GM18508 (cell line): ENCODE data around the gene PCK1.

Experiments
- ATAC-seq: cut with Tn5 transposase; IDR thresholded peaks from one replicate; pipeline ENCODE4 v1.9.1; 2021; ENCODE audit warnings: moderate number of reproducible peaks; ENCODE audit not compliant: insufficient read depth, unreplicated experiment

Gene PCK1

GRCh38 chr20:57559289-57559634 lies 1.6 kb upstream of the PCK1 start:
- ATAC-seq: no peak

GRCh38 chr20:57559658-57560553 lies 1.0 kb upstream of the PCK1 start:
- ATAC-seq: no peak

GRCh38 chr20:57561356-57562279 lies 708 bp downstream of the PCK1 start:
- ATAC-seq: no peak

- ATAC-seq: no peak
Measured at GRCh38 chr20:57562541-57563465, 1.9 kb downstream of the PCK1 start.

- ATAC-seq: no peak
Measured at GRCh38 chr20:57563522-57563921, 2.6 kb downstream of the PCK1 start.

GRCh38 chr20:57564180-57564802 lies 3.4 kb downstream of the PCK1 start:
- no peak for ATAC-seq

- no peak for ATAC-seq
Measured at GRCh38 chr20:57564951-57565642, 4.2 kb downstream of the PCK1 start.

GRCh38 chr20:57566399-57566798 lies 5.5 kb downstream of the PCK1 start:
- no peak for ATAC-seq

GRCh38 chr20:57566803-57567459 lies 6.0 kb downstream of the PCK1 start:
- ATAC-seq: no peak

GRCh38 chr20:57567471-57568079 lies 6.7 kb downstream of the PCK1 start:
- no peak for ATAC-seq

GRCh38 chr20:57568088-57568896 lies 7.4 kb downstream of the PCK1 start:
- ATAC-seq: no peak

GRCh38 chr20:57568960-57569359 lies 8.1 kb downstream of the PCK1 start:
- no peak for ATAC-seq

- ATAC-seq: no peak
Measured at GRCh38 chr20:57570145-57570850, 9.4 kb downstream of the PCK1 start.

GRCh38 chr20:57570920-57571319 lies 10.0 kb downstream of the PCK1 start:
- no peak for ATAC-seq

GRCh38 chr20:57571782-57572416 lies 11.0 kb downstream of the PCK1 start:
- no peak for ATAC-seq

GRCh38 chr20:57573242-57573641 lies 12.3 kb downstream of the PCK1 start:
- no peak for ATAC-seq
